Renal cortical epithelial cell (primary cell): Measurements from ENCODE around the gene CPSF2. TPM values are rescaled to one million over a fixed set of nuclear protein-coding genes. Genes with fewer than 3 reads are reported as not detected.
"Not testable (repeated sequence)": the region's sequence is repeated elsewhere in the genome, so short reads cannot be mapped to it uniquely, and the experiment has no call there.

Source experiments
- DNase-seq: peaks from one replicate; pipeline ENCODE4 v3.0.0-alpha.2; 2011; ENCODE audit warnings: low read depth
- total RNA-seq: library from RNA; depleted of rRNA; stranded (reverse); fragments of >200 nt; gene quantifications from 2 replicates; pipeline ENCODE4 v1.2.3, GENCODE V29; 2014

Gene CPSF2
- total RNA-seq, 1 donor from 2014 or later: 65.0 TPM

- DNase-seq: no peak
Measured at GRCh38 chr14:92154283-92154942, 32.6 kb downstream of the CPSF2 start.

- peak; percentile 71 for DNase-seq
Measured at GRCh38 chr14:92160619-92161018, 38.9 kb downstream of the CPSF2 start.

- DNase-seq: no peak
Measured at GRCh38 chr14:92161521-92161920, 39.8 kb downstream of the CPSF2 start.

GRCh38 chr14:92164958-92165357 is 43.2 kb downstream of the CPSF2 start:
- no peak for DNase-seq

GRCh38 chr14:92173668-92174067 is 51.9 kb downstream of the CPSF2 start:
- DNase-seq: peak; percentile 19

- DNase-seq: no peak
Measured at GRCh38 chr14:92175811-92176210, 54.0 kb downstream of the CPSF2 start.

- DNase-seq: no peak
Measured at GRCh38 chr14:92176476-92176875, 54.7 kb downstream of the CPSF2 start.

- not testable (repeated sequence) for DNase-seq
Measured at GRCh38 chr14:92179178-92179577, 57.4 kb downstream of the CPSF2 start.

GRCh38 chr14:92185559-92185958 is 63.8 kb downstream of the CPSF2 start:
- DNase-seq: no peak

- DNase-seq: not testable (repeated sequence)
Measured at GRCh38 chr14:92187616-92188015, 65.8 kb downstream of the CPSF2 start.

GRCh38 chr14:92190768-92191167 is 69.0 kb downstream of the CPSF2 start:
- DNase-seq: no peak

GRCh38 chr14:92198804-92199203 is 77.0 kb downstream of the CPSF2 start:
- no peak for DNase-seq

GRCh38 chr14:92199763-92200162 is 78.0 kb downstream of the CPSF2 start:
- DNase-seq: no peak

- no peak for DNase-seq
Measured at GRCh38 chr14:92203116-92203515, 81.3 kb downstream of the CPSF2 start.

GRCh38 chr14:92204792-92205191 is 83.0 kb downstream of the CPSF2 start:
- no peak for DNase-seq

GRCh38 chr14:92207012-92207927 is 85.5 kb downstream of the CPSF2 start:
- DNase-seq: no peak

GRCh38 chr14:92207928-92208265 is 86.1 kb downstream of the CPSF2 start:
- DNase-seq: no peak

- DNase-seq: no peak
Measured at GRCh38 chr14:92209141-92209540, 87.4 kb downstream of the CPSF2 start.

GRCh38 chr14:92213125-92213524 is 91.4 kb downstream of the CPSF2 start:
- not testable (repeated sequence) for DNase-seq

- no peak for DNase-seq
Measured at GRCh38 chr14:92215579-92215978, 93.8 kb downstream of the CPSF2 start.

GRCh38 chr14:92217936-92218335 is 96.2 kb downstream of the CPSF2 start:
- DNase-seq: no peak
